Left lung (tissue), 10 donors: ENCODE data around the gene CEND1. TPM values are rescaled to one million over a fixed set of nuclear protein-coding genes. Genes with fewer than 3 reads are reported as not detected.

Experiments used
- ATAC-seq: fragments of 200-7000 bp; cut with Tn5 transposase; one replicate; pipeline ENCODE4 v1.9.1; 2020; ENCODE audit warnings: moderate library complexity
- DNase-seq, 4 donors: peaks; one replicate each; pipeline ENCODE4 v3.0.0-alpha.2; 2013 to 2020
- H3K27ac ChIP-seq, 2 donors: fragments of 200-600 bp; sonication (generic) in 1 of 2; one replicate each; pipeline versions ENCODE4 v1.5.0 to v1.8.0; 2020 to 2021
- H3K27me3 ChIP-seq, 2 donors: fragments of 200-600 bp; sonication (generic) in 1 of 2; one replicate each; pipeline versions ENCODE4 v1.5.0 to v1.8.0; 2020 to 2021
- H3K36me3 ChIP-seq, 2 donors: fragments of 200-600 bp; sonication (generic) in 1 of 2; one replicate each; pipeline versions ENCODE4 v1.5.0 to v1.8.0; 2020 to 2021
- H3K4me1 ChIP-seq, 2 donors: fragments of 200-600 bp; one replicate each; pipeline ENCODE4 v1.8.0; 2021
- H3K4me3 ChIP-seq, 2 donors: fragments of 200-600 bp; sonication (generic) in 1 of 2; one replicate each; pipeline versions ENCODE4 v1.5.0 to v1.8.0; 2020 to 2021; ENCODE audit warnings: mild to moderate bottlenecking in 1 of 2
- H3K9me3 ChIP-seq, 2 donors: fragments of 200-600 bp; sonication (generic) in 1 of 2; one replicate each; pipeline versions ENCODE4 v1.5.0 to v1.8.0; 2020 to 2021
- intact Hi-C, 2 donors: fragments of 100-400 bp; cut with DNase I; formaldehyde crosslinking; loops; one replicate each; pipeline versions ENCODE4 v1.11.2 to v1.14.2; 2022
- polyA plus RNA-seq, 6 donors: library from polyadenylated mRNA; unstranded; fragments of 120-200 nt; gene quantifications; one replicate each; pipeline ENCODE4 v1.2.1, GENCODE V29; 2013; ENCODE audit not compliant: insufficient read length in 6 of 6
- total RNA-seq, 2 donors: library from RNA; stranded (reverse); fragmentation: NEBNext Ultra II Directional; extraction: Animal tissue kit (Norgen Biotek cat#: 25700); gene quantifications; one replicate each; pipeline ENCODE4 v1.2.1, GENCODE V29; 2021
- TF ChIP-seq, protein P1 (sequence below), 2 donors: fragments of 200-600 bp; sonication (generic) in 1 of 2; IDR thresholded peaks; one replicate each; pipeline versions ENCODE4 v1.5.0 to v1.8.0; 2021; ENCODE audit warnings: antibody characterized with exemption in 2 of 2
- donor health status: DM: no; HTN: yes; CAD: no.
- donor health status: DM: no; HTN: no; CAD: no.

The CEND1 gene
- total and polyA plus RNA-seq, 8 donors: 0.11 to 0.47 (median 0.36) TPM; not detected in 1

- Histone ChIP-seq H3K27ac (peak overlapping the region; percentile 67 to 85), H3K9me3 (no peaks in the 10 kb centered on the region), H3K27me3 (no peaks in the 10 kb centered on the region), H3K4me1 (peaks cover 20 to 42% of the 10 kb centered on the region in 2 donors), H3K36me3 (peaks cover 0 to 51% of the 10 kb centered on the region in 2 donors), H3K4me3 (peak overlapping the region; percentile 75 to 89)
- intact Hi-C loops: no loop called here
- peak; percentile 75 for ATAC-seq
- TF ChIP-seq, protein P1, sequence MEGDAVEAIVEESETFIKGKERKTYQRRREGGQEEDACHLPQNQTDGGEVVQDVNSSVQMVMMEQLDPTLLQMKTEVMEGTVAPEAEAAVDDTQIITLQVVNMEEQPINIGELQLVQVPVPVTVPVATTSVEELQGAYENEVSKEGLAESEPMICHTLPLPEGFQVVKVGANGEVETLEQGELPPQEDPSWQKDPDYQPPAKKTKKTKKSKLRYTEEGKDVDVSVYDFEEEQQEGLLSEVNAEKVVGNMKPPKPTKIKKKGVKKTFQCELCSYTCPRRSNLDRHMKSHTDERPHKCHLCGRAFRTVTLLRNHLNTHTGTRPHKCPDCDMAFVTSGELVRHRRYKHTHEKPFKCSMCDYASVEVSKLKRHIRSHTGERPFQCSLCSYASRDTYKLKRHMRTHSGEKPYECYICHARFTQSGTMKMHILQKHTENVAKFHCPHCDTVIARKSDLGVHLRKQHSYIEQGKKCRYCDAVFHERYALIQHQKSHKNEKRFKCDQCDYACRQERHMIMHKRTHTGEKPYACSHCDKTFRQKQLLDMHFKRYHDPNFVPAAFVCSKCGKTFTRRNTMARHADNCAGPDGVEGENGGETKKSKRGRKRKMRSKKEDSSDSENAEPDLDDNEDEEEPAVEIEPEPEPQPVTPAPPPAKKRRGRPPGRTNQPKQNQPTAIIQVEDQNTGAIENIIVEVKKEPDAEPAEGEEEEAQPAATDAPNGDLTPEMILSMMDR (IDR thresholded peaks at IDR 0.05): no peak
- peak; percentile 68 to 90 (median 86) for DNase-seq
Measured at GRCh38 chr11:795634-796564, 6.0 kb upstream of the CEND1 start.

- intact Hi-C loops: no loop called here
- H3K4me1 ChIP-seq: peaks cover 20 to 42% of the 10 kb centered on the region in 2 donors
- H3K4me3 ChIP-seq: peak overlapping the region; percentile 75 to 89
- no peaks in the 10 kb centered on the region for H3K9me3 ChIP-seq
- TF ChIP-seq, protein P1 (IDR thresholded peaks at IDR 0.05): no peak
- peak; percentile 27 for ATAC-seq
- peaks cover 0 to 5% of the 10 kb centered on the region in 2 donors for H3K27me3 ChIP-seq
- peak overlapping the region in 1 of 2 donors; percentile 85 for H3K27ac ChIP-seq
- no peak for DNase-seq
- peaks cover 0 to 42% of the 10 kb centered on the region in 2 donors for H3K36me3 ChIP-seq
Measured at GRCh38 chr11:794766-795633, 5.1 kb upstream of the CEND1 start.

DNA sequence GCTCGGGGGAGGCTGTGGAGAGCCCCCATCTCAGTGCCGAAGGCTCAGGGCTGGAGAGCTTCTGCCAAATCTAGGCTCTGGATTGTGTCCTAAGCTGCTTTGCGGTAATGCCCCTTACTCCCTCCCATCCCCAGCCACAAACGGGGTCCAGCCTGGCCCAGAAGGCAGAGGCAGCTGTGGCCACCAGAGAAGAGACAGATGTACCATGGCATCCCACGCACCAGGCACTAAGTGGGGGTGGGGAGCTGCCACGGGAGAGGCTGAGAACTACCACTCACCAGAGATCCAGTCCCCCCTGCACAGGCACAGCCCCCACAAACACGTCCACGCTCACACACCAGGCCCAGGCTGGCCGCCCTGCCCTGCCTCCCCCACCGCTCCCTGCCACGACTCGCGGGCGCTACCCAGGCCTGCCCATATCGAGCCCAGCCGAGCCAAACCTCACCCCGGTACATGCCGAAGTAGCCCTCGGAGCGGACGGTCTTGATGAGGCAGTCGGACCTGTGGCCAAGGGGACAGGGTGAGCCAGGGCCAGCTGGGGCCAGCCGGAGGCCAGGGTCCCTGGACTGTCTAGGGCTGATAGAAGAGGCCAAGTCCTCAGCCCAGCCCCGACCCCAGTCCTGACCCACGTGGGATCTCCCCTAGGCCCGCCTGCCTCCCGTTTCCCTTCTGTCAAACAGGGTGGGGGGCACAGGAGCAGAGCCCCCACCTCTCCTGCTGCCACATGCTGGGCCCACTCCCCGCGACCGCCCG, 4.3 kb upstream of the CEND1 start:
- ATAC-seq: no peak
- TF ChIP-seq, protein P1 (IDR thresholded peaks at IDR 0.05): no peak
- Histone ChIP-seq H3K27ac (no peak overlapping the region), H3K27me3 (peaks cover 0 to 13% of the 10 kb centered on the region in 2 donors), H3K36me3 (peaks cover 0 to 37% of the 10 kb centered on the region in 2 donors), H3K9me3 (no peaks in the 10 kb centered on the region), H3K4me1 (peaks cover 20 to 42% of the 10 kb centered on the region in 2 donors), H3K4me3 (no peak overlapping the region)
- intact Hi-C loops: no loop called here
- no peak for DNase-seq

GRCh38 chr11:793556-793955, 3.7 kb upstream of the CEND1 start:
- H3K9me3 ChIP-seq: no peaks in the 10 kb centered on the region
- no peak for ATAC-seq
- H3K4me3 ChIP-seq: no peak overlapping the region
- peaks cover 0 to 19% of the 10 kb centered on the region in 2 donors for H3K27me3 ChIP-seq
- no peak overlapping the region for H3K27ac ChIP-seq
- TF ChIP-seq, protein P1 (IDR thresholded peaks at IDR 0.05): no peak
- peaks cover 20 to 38% of the 10 kb centered on the region in 2 donors for H3K4me1 ChIP-seq
- H3K36me3 ChIP-seq: peaks cover 0 to 37% of the 10 kb centered on the region in 2 donors
- DNase-seq: no peak
- intact Hi-C loops: no loop called here
